MM.1S (cell line): Measurements from ENCODE around the gene LGALS7.

Experiments used
- EZH2 ChIP-seq: fragments of 300-600 bp; sonication (generic); optimal IDR thresholded peaks from 2 replicates; pipeline ENCODE3; 2017; ENCODE audit warnings: low read depth, mild to moderate bottlenecking, antibody characterized with exemption, low read length, mixed read lengths
- EZH2phosphoT487 ChIP-seq: fragments of 300-600 bp; sonication (generic); IDR thresholded peaks from 2 replicates; pipeline ENCODE4 v1.6.1; 2018; ENCODE audit warnings: antibody characterized with exemption, low read length
- TF ChIP-seq, protein P1 (sequence below): fragments of 300-600 bp; sonication (generic); IDR thresholded peaks from 2 replicates; pipeline ENCODE4 v1.5.1; 2016; ENCODE audit warnings: antibody characterized with exemption, low read length, mixed read lengths

DNA sequence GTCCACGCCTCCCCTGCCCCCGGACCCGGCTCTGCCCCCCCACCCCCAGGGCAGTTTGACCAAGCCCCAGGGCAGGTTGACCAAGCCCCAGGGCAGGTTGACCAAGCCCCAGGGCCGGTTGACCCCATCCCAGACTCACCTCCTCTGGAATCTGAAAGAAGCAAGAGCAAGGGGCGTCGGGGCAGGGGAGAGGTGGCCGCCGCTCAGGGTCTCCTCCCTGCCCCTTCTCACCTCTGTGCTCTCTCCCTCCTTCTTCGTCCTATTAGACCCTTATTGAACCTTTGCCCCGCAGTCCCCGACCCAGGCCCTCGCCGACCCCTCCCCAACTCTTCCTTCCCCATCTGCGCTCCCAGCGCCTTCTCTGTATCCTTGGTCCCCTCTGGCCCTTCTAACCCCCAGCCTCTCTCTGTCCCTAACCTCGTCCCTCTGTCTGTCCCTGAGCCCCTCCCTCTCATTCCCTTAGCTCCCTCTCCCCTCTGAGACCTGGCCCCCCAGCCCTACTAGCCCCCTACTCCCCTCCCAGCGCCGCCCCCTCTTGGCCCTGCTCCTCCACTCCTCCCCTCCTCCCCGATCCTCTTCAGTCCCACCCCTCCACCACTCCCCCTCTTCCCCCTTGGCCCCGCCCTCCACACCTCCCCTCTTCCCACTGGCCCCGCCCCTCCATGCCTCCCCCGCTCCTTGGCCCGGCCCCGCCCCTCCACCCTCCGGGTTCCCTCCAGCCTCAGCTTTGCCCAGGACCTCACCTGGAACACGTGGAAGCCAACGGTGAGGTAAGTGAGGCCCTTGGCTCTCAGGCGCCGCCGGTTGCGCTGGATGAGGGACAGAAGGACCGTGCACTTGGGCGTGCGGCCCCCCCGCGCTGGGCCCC, 36.7 kb downstream of the LGALS7 start:
- TF ChIP-seq, protein P1, sequence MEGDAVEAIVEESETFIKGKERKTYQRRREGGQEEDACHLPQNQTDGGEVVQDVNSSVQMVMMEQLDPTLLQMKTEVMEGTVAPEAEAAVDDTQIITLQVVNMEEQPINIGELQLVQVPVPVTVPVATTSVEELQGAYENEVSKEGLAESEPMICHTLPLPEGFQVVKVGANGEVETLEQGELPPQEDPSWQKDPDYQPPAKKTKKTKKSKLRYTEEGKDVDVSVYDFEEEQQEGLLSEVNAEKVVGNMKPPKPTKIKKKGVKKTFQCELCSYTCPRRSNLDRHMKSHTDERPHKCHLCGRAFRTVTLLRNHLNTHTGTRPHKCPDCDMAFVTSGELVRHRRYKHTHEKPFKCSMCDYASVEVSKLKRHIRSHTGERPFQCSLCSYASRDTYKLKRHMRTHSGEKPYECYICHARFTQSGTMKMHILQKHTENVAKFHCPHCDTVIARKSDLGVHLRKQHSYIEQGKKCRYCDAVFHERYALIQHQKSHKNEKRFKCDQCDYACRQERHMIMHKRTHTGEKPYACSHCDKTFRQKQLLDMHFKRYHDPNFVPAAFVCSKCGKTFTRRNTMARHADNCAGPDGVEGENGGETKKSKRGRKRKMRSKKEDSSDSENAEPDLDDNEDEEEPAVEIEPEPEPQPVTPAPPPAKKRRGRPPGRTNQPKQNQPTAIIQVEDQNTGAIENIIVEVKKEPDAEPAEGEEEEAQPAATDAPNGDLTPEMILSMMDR, result no peak
- TF ChIP-seq EZH2, result no peak
- no peak for TF ChIP-seq EZH2phosphoT487
